HG03103 (cell line): ENCODE measurements around the gene EPB41L2.
"Not testable (repeated sequence)": the region's sequence is repeated elsewhere in the genome, so short reads cannot be mapped to it uniquely, and the experiment has no call there.

Source experiments
- ATAC-seq: cut with Tn5 transposase; IDR thresholded peaks from one replicate; pipeline ENCODE4 v1.9.1; 2021; ENCODE audit warnings: low read depth; ENCODE audit not compliant: unreplicated experiment

The EPB41L2 gene

DNA sequence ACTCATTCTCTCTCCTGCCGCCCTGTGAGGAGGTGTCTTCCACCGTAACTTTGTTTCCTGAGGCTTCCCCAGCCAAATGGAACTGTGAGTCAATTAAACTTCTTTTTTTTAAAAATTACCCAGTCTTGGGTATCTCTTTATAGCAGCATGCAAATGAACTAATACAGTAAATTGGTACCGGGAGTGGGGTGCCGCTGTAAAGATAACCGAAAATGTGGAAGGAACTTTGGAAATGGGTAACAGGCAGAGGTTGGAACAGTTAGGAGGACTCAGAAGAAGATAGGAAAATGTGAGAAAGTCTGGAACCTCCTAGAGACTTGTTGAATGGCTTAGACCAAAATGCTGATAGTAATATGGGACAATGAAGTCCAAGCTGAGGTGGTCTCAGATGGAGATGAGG is 55.8 kb downstream of the EPB41L2 start:
- no peak for ATAC-seq

GRCh38 chr6:131005439-131006016 is 57.5 kb downstream of the EPB41L2 start:
- no peak for ATAC-seq

DNA sequence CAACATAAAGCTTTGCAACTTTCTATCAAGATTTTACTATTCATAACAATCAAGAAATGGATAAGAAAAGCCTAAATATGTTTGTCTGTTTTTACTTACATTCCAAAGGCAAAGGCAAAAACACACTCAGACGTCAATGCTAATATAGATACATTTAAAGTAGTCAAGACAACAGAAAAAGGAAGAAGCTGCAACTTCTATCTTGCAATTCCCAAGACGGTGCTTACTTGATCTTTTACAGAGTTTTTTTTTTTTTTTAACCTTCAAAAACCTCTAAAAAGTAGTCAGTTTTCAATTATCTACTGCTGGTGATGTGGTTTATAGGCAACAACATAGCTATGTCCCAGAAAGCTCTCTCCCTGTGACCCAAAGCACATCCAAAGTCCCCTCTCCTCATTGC is 58.1 kb downstream of the EPB41L2 start:
- no peak for ATAC-seq

GRCh38 chr6:131004387-131004755 is 58.7 kb downstream of the EPB41L2 start:
- no peak for ATAC-seq

GRCh38 chr6:131003488-131004386 is 59.3 kb downstream of the EPB41L2 start:
- no peak for ATAC-seq

DNA sequence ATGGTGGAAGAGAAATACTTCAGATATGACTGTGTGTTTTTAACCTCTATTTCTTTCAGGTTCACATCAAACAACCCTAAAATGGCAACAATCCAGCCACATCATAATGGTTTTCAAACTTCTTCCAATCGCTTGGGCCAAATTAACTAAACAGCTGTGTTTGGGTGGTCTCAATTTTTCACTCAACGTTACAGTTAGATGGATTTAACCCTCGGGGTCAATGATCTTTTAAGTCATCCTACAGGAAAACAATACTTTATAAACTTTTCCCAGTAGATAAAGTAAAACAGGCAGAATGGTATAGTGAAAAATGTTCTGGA is 60.4 kb downstream of the EPB41L2 start:
- ATAC-seq: no peak

GRCh38 chr6:131001945-131002660 is 60.9 kb downstream of the EPB41L2 start:
- no peak for ATAC-seq

GRCh38 chr6:131001111-131001736 is 61.8 kb downstream of the EPB41L2 start:
- no peak for ATAC-seq

DNA sequence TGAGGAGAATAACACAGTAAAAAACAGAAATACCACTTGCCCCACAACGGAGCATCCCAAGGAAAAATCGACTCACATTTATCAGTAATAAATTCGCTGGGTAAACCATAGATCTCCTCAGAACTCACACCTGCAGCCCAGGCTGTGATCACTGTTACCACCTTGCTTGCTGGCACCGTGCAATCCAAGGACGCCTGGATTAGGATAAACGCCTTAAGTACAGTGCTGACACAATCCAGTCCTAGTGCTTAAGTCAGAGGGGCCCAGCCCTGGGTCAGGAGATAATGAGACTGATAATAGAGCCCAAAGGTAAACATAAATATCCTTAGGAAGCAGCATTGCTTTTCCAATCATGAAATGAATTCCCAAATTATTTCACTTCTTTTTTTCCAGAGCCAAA is 62.5 kb downstream of the EPB41L2 start:
- ATAC-seq: no peak

DNA sequence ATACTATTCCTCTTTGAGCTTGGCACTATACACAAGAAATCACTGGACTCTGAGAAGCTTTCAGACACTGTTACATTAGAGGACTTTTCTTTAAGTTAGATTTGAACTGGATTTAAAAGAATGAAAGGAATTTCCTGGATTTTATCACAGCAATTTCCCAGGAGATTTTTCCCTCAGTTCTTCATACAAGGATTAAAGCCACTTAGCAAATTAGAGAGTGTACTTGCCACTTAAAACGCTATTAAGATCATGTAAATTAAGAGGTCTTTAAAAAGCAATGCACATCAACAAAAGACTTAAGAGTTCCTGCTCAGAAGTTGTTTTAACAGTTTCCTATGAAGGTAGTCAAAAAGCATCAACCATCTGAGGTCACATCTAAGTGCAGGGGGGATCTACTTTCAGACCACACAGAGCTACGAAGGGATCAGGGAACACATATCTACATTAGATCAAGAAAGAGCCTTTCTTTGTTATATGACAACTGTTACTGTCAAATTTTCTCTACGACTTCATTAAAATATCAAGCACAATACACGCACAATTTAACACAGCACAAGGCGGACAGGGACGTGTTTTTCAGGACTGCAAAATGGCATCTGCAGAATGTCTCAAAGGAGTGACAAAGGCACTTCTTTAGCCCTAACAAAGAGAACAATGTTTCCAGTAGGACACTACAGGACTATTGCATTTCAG is 65.8 kb downstream of the EPB41L2 start:
- no peak for ATAC-seq

GRCh38 chr6:130996635-130997034 is 66.4 kb downstream of the EPB41L2 start:
- ATAC-seq: no peak

DNA sequence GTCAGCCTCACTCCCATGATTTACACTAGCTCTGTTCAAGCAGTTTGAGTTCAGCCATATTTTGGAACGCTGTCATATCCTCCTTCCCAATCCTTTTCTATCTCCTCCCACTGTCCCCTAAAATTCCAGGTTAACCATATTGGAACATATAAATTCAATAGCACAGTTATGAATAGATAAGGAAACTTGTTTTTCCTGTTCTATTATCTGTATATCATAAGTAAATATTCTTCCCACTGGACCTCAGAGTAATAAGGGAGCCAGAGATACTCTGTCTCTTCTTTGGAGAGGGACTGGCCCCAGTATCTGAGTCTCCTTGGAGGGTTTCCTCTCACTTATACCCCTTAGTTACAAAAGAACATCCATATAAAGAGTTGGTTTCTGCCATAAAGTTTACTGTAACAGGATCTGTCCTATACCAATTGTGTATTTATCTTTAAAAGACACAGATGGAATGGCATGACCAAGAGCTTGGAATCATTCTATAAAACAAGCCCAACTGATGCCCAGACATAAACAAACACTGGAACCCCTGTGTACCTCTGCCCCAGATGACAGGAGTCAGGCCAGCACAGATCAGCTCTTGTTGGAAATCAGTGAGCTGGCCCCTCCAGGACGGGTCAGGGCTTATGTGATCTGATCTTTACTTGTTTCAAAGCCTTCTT is 67.1 kb downstream of the EPB41L2 start:
- no peak for ATAC-seq

- ATAC-seq: no peak
These were observed 68.5 kb downstream of the EPB41L2 start for GRCh38 chr6:130994319-130995097.

GRCh38 chr6:130993292-130993765 is 69.7 kb downstream of the EPB41L2 start:
- no peak for ATAC-seq

GRCh38 chr6:130991422-130992137 is 71.5 kb downstream of the EPB41L2 start:
- ATAC-seq: no peak

DNA sequence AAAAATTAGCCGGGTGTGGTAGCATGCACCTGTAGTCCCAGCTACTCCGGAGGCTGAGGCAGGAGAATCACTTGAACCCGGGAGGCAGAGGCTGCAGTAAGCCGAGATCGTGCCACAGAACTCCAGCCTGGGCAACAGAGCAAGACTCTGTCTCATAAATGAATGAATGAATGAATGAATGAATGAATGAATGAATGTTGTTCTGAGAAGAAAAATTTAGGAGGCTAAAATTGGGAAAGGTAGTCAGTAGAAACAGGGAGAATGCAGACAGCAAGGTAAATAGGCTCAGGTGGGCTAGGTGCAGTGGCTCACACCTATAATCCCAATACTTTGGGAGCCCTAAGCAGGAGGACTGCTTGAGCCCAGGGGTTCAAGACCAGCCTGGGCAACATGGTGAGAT is 75.5 kb downstream of the EPB41L2 start:
- not testable (repeated sequence) for ATAC-seq

DNA sequence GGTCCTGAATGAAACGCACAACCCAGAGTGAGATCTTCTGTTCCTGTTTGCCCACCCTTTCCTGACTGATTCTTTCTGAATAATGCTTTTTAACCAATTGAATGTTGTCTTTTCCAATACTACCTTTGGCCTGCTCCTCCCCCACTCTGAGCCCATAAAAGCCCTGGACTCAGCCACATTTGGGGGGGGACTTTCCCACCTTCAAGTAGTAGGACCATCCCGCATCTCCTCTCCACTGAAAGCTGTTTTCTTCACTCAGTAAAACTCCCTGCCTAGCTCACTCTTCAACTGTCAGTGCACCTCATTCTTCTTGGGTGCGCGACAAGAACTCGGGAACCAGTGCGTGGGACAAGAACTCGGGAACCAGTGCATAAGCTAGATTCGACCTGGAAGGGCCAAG is 77.9 kb downstream of the EPB41L2 start:
- ATAC-seq: no peak

GRCh38 chr6:130982941-130983456 is 80.0 kb downstream of the EPB41L2 start:
- no peak for ATAC-seq
